Measurements from ENCODE around the gene ASXL1. TPM values are rescaled to one million over a fixed set of nuclear protein-coding genes. Genes with fewer than 3 reads are reported as not detected.

The ASXL1 gene
- polyA plus RNA-seq, 1 donor (not counting 4 experiments of a cell fraction or from before 2014, with no cell fraction given): 20.0 TPM

DNA sequence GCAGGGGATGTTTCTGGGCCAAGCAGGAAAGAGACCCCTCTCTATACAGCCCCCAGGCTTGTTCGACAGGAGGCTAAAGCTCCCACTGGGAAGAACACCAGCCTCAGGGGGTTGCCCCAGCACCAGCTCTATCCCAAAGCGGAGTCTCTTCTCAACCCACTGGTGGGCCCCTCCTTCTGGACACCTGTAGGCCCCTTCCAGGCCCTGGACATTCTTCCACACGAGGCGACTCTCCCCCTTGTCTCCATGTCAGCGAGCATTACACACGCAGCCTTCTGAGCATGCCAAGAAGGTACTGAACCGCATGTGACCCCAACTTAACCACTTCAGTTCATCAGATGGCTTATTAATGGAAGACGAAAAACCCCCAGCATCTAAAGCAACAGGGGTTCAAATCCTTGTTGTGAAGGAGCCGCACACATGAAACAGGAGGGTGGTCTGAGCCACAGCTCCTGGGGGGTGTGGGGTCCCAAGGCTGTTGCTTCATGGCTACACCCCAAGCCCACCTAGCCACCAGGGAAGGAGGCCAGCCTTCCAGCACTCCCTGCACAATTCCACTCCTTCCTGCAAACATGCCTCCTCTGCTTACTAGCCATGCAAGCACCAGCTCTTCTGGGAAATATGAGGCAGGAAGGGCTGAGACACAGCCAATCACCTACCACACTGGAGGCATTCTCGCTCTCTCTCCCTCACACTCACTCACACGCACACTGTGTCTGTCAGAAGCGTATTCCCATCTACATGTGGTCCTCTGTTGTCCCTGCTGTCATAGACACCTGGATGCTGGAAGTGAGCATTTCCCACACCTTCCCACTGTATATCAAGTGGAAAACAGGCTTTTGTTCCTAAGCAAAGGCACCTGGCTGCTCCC, 122.5 kb downstream of the ASXL1 start:
- H3K79me2 ChIP-seq (ENCODE audit: control insufficient read depth, insufficient read depth, low read length): no peaks in the 10 kb centered on the region
- no peak overlapping the region for H2AFZ ChIP-seq (ENCODE audit: control insufficient read depth, low read length)
- dilution Hi-C loops (cut with MboI; ENCODE audit: extremely low pct_ligation_motif_present, low sequenced_read_pairs): no loop called here
- no peak overlapping the region for H3K27ac ChIP-seq (ENCODE audit: control insufficient read depth, insufficient read depth, low read length)
- H3K4me1 ChIP-seq (ENCODE audit: control insufficient read depth, extremely low read depth, insufficient read depth, low read length): peaks cover under 1% of the 10 kb centered on the region
- no peak overlapping the region for H3K4me2 ChIP-seq (ENCODE audit: control insufficient read depth, extremely low read depth, insufficient read depth, low read depth, low read length)
- FAIRE-seq (no peak), DNase-seq (ENCODE audit: low read depth, low spot score) (no peak)
- TF ChIP-seq EZH2 (IDR thresholded peaks at IDR 0.05; ENCODE audit: low read length): no peak
- TF ChIP-seq, protein P1, sequence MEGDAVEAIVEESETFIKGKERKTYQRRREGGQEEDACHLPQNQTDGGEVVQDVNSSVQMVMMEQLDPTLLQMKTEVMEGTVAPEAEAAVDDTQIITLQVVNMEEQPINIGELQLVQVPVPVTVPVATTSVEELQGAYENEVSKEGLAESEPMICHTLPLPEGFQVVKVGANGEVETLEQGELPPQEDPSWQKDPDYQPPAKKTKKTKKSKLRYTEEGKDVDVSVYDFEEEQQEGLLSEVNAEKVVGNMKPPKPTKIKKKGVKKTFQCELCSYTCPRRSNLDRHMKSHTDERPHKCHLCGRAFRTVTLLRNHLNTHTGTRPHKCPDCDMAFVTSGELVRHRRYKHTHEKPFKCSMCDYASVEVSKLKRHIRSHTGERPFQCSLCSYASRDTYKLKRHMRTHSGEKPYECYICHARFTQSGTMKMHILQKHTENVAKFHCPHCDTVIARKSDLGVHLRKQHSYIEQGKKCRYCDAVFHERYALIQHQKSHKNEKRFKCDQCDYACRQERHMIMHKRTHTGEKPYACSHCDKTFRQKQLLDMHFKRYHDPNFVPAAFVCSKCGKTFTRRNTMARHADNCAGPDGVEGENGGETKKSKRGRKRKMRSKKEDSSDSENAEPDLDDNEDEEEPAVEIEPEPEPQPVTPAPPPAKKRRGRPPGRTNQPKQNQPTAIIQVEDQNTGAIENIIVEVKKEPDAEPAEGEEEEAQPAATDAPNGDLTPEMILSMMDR (optimal IDR thresholded peaks at IDR 0.05 in 1 of 3, IDR thresholded peaks at IDR 0.05 in 1 of 3, conservative IDR thresholded peaks at IDR 0.05 in 1 of 3; ENCODE audit: extremely low read depth in 1 of 3, insufficient read depth in 2 of 3, low read length in 3 of 3): no peak
- no peaks in the 10 kb centered on the region for H4K20me1 ChIP-seq (ENCODE audit: control insufficient read depth, extremely low read depth, insufficient read depth, low read length)
- no peaks in the 10 kb centered on the region for H3K36me3 ChIP-seq (ENCODE audit: control insufficient read depth in 2 of 2, extremely low read depth in 1 of 2, insufficient read depth in 2 of 2, low read length in 2 of 2)
- H3K9me1 ChIP-seq (ENCODE audit: control insufficient read depth, extremely low read depth, insufficient read depth, low read length): no peaks in the 10 kb centered on the region
- H3K9ac ChIP-seq (ENCODE audit: control insufficient read depth, extremely low read depth, insufficient read depth, low read length): no peak overlapping the region
- no peaks in the 10 kb centered on the region for H3K9me3 ChIP-seq (ENCODE audit: control insufficient read depth, low read depth, low read length)
- no peak overlapping the region for H3K4me3 ChIP-seq (ENCODE audit: control insufficient read depth in 2 of 3, extremely low read depth in 1 of 3, insufficient read depth in 2 of 3, low read depth in 1 of 3, low read length in 3 of 3)
- H3K27me3 ChIP-seq (ENCODE audit: control insufficient read depth, extremely low read depth, insufficient read depth, low read length): peaks cover 27% of the 10 kb centered on the region

DNA sequence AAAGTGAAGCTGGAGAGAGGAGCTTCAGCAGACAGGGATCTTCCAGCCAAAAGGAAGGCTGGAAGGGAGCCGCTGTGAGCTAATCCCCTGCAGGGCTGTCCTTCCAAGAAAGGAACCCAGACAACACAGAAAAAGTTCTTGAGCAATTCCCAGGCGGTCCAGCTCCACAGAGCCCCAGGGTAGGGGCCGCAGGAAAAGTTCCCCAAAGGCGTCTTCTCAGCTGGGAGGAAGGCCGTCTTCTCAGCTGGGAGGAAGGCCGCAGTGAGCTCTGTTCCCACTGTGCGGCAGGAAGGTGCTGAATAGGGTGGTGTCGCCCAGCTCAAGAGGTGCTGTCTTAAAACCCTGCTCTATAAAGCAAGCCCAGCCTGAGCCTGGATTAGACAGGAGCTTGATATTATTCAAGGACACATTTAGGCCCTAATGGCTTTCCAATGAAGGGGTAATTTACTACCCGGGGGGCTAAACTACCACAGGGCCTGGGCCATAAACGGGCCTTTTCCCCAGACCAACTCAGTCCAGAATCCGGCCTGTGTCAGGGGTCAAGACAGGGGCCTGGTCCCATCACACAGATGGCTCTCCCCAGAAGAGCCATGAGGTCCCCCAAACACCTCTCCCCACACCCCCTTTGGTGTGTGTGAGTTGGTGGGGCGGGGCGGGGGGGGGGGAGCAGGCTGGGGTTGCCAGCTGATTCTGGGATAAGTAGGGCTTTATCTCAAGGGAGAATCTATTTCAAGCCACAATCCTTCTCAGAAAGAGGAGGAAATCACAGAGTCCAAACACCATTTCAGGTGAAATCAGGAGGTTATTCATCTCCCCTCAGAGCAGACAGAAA, 123.4 kb downstream of the ASXL1 start:
- Histone ChIP-seq H3K4me2 (ENCODE audit: control insufficient read depth, extremely low read depth, insufficient read depth, low read depth, low read length) (no peak overlapping the region), H3K4me1 (ENCODE audit: control insufficient read depth, extremely low read depth, insufficient read depth, low read length) (no peaks in the 10 kb centered on the region), H3K79me2 (ENCODE audit: control insufficient read depth, insufficient read depth, low read length) (no peaks in the 10 kb centered on the region), H3K9me1 (ENCODE audit: control insufficient read depth, extremely low read depth, insufficient read depth, low read length) (no peaks in the 10 kb centered on the region), H3K27me3 (ENCODE audit: control insufficient read depth, extremely low read depth, insufficient read depth, low read length) (peaks cover 34% of the 10 kb centered on the region), H3K27ac (ENCODE audit: control insufficient read depth, insufficient read depth, low read length) (no peak overlapping the region), H4K20me1 (ENCODE audit: control insufficient read depth, extremely low read depth, insufficient read depth, low read length) (no peaks in the 10 kb centered on the region), H2AFZ (ENCODE audit: control insufficient read depth, low read length) (no peak overlapping the region), H3K9ac (ENCODE audit: control insufficient read depth, extremely low read depth, insufficient read depth, low read length) (no peak overlapping the region), H3K36me3 (ENCODE audit: control insufficient read depth in 2 of 2, extremely low read depth in 1 of 2, insufficient read depth in 2 of 2, low read length in 2 of 2) (no peaks in the 10 kb centered on the region), H3K4me3 (ENCODE audit: control insufficient read depth in 2 of 3, extremely low read depth in 1 of 3, insufficient read depth in 2 of 3, low read depth in 1 of 3, low read length in 3 of 3) (no peak overlapping the region), H3K9me3 (ENCODE audit: control insufficient read depth, low read depth, low read length) (no peaks in the 10 kb centered on the region)
- dilution Hi-C loops (cut with MboI; ENCODE audit: extremely low pct_ligation_motif_present, low sequenced_read_pairs): no loop called here
- DNase-seq (ENCODE audit: low read depth, low spot score): no peak
- TF ChIP-seq, protein P1 (optimal IDR thresholded peaks at IDR 0.05 in 1 of 3, IDR thresholded peaks at IDR 0.05 in 1 of 3, conservative IDR thresholded peaks at IDR 0.05 in 1 of 3; ENCODE audit: extremely low read depth in 1 of 3, insufficient read depth in 2 of 3, low read length in 3 of 3): no peak
- no peak for TF ChIP-seq EZH2 (IDR thresholded peaks at IDR 0.05; ENCODE audit: low read length)
- no peak for FAIRE-seq

Data from keratinocyte (primary cell).